A673 (cell line): ENCODE data around the gene LRRC4B.

Experiments
- EZH2 ChIP-seq: fragments of 200-600 bp; sonication (generic); IDR thresholded peaks from 2 replicates; pipeline ENCODE4 v1.6.1; 2017; ENCODE audit warnings: borderline replicate concordance, low read depth, mild to moderate bottlenecking, mixed read lengths, antibody characterized with exemption, low read length; ENCODE audit not compliant: poor library complexity, severe bottlenecking
- TF ChIP-seq, protein P1 (sequence below): fragments of 300-800, 200-600 bp; sonication (generic); conservative IDR thresholded peaks from 2 replicates; pipeline ENCODE4 v1.5.1; 2017; ENCODE audit warnings: low read depth, mild to moderate bottlenecking, antibody characterized with exemption, low read length, moderate library complexity, mixed read lengths

DNA sequence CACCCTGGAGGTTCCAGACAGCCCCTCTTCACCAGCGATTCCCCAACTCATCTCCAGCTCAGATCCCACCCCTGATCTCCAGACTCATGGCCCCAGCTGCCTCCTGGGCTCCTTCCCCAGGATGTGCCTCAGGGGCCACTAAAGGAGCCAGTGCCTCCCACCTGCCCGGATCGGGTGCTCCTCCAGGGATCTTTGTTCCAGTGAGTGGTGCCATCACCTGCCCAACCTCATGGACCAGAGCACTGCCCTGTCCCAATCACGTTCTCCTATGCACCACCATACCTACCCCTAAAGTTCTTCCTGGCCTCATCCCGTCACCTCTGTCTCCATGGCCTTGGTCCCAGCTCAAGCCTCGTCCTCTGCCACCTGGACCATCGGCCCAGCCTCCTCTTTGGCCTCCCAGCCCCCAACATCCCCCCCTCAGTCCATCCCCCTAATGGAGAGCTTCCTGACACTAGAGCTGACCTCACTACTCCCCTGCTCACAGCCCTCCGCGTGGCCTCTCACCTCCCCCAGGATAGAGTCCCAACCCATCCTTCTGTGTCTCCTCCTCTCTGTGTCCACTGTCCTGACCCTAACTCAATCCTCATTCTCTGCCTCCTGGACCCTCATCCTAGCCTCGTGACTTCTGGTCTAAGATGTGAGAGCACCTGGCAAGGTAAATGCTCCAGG, 82.8 kb downstream of the LRRC4B start:
- TF ChIP-seq, protein P1, sequence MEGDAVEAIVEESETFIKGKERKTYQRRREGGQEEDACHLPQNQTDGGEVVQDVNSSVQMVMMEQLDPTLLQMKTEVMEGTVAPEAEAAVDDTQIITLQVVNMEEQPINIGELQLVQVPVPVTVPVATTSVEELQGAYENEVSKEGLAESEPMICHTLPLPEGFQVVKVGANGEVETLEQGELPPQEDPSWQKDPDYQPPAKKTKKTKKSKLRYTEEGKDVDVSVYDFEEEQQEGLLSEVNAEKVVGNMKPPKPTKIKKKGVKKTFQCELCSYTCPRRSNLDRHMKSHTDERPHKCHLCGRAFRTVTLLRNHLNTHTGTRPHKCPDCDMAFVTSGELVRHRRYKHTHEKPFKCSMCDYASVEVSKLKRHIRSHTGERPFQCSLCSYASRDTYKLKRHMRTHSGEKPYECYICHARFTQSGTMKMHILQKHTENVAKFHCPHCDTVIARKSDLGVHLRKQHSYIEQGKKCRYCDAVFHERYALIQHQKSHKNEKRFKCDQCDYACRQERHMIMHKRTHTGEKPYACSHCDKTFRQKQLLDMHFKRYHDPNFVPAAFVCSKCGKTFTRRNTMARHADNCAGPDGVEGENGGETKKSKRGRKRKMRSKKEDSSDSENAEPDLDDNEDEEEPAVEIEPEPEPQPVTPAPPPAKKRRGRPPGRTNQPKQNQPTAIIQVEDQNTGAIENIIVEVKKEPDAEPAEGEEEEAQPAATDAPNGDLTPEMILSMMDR, result no peak
- TF ChIP-seq EZH2, result no peak
